ENCODE measurements around the gene VWA8.
"Not testable (repeated sequence)": the region's sequence is repeated elsewhere in the genome, so short reads cannot be mapped to it uniquely, and the experiment has no call there.

The VWA8 gene

GRCh38 chr13:41962994-41963393 is 2.1 kb upstream of the VWA8 start:
- DNase-seq, result no peak

- no peak for DNase-seq
These were observed 504 bp upstream of the VWA8 start for GRCh38 chr13:41961466-41961760.

DNA sequence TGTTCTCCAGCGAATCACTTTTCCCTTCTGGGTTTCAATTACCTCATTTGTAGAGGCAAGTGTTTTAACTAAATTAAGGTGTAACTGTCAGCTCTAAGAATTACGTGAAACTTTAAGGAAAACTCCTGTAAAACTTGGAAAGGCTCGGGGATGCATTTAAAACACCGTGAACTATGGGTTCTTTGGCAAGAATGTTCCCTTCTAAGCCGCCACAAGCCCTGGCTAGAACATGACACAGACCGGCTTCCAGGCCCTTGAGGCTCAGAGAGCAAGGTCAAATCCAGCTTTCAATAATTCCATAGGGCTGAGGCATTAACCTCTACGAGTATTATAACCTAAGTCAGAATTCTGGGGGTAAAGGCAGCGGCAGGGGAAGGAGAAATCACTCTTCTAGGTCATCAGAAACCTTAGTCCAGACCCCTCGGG is 685 bp downstream of the VWA8 start:
- no peak for DNase-seq

DNA sequence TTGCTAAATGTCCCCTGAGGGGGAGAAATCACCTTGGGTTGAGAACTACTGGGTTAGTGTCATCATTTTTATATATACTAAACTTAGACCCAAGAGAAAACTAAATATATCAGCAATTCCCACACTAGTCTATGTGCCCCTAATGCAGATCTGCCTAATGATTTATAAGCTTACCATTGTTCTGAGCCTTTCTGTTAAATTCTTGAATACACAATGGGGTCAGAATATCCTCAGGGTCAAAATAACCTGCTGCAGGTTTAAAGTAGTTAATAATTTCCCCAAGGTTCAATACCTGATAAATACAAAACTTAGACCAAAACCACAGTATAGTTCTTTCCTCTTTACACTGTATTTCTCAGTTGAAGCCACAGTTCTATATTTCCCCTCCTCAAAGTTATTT is 4.6 kb downstream of the VWA8 start:
- no peak for DNase-seq

DNA sequence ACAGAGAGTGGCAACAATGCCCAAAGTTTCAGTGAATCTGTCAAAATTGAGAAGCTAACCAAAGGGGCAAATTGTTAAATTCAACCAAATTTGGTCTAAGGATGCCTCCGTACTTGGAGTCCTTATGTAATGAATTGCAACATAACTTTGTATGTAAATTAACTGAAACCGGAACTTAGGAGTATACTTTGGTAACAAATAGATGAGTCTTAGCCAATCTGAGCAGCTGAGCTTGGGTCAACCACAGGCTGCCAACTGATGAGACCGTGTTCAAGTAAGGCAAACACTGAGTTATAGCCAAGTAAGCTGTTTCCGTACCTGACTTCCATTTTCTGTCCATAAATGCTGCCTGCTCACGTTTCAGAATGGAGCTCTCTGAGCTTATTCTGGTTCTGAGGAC is 5.3 kb downstream of the VWA8 start:
- no peak for DNase-seq

- DNase-seq, result no peak
These were observed 6.7 kb downstream of the VWA8 start for GRCh38 chr13:41954226-41954625.

GRCh38 chr13:41952749-41953148 is 8.2 kb downstream of the VWA8 start:
- DNase-seq, result no peak

DNA sequence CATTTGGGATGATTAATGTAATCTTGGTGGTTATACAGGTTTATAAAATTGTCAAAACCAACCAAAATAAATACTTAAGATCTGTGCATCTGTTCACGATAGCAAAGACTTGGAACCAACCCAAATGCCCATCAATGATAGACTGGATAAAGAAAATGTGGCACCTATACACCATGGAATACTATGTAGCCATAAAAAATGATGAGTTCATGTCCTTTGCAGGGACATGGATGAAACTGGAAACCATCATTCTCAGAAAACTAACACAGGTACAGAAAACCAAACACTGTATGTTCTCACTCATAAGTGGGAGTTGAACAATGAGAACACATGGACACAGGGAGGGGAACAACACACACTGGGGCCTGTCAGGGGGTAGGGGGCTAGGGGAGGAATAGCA is 11.8 kb downstream of the VWA8 start:
- not testable (repeated sequence) for DNase-seq

DNA sequence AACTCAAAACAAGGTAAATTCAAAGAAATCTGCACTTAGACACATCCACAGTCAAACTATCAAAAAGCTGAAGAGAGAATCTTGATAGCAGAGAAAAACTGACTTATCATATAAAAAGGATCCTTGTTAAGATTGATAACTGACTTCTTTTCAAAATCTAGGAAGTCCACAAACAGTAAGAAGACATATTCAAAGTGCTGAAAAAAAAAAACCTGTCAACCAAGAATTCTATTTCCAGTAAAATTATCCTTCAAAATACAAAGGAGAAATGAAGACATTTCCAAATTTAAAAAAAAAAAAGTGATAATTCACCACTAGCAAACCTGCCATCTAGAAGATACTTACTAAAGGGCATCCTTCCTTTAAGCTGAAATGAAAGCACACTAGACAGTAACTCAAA is 15.0 kb downstream of the VWA8 start:
- no peak for DNase-seq

DNA sequence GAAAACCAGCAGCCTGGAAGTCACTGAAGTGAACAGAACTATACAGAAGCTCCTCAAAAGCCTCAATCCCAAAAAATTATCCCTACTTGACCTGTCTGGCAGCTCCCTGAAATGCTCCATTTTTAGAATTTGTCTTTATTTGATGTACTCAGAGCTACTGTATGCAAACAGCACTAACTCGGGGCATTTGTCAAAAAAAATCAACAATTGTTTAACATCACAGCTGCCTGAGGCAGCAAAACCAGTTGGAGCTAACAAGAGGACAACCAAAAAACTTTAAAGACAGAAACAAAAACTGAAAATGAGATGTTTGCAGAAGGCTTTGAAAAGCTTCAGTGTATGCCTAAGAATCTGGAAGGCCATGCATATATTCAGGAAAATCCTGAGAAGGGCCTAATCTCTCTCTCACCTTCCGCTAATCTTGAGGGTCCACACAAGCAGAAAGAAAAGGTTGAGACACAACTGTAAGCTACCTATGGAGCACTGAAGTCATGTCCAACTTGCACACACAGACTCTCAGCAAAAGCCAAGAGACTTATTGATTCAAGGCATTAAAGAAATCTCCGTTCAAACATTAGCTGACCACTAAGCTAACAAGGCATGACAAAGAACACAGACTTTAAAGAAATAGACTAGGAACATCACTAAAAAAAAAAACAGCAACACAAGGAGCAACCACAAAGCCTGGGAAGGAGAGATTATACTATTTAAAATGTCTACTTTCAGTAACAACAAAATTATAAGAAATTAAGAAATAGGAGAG is 16.1 kb downstream of the VWA8 start:
- DNase-seq, result no peak

DNA sequence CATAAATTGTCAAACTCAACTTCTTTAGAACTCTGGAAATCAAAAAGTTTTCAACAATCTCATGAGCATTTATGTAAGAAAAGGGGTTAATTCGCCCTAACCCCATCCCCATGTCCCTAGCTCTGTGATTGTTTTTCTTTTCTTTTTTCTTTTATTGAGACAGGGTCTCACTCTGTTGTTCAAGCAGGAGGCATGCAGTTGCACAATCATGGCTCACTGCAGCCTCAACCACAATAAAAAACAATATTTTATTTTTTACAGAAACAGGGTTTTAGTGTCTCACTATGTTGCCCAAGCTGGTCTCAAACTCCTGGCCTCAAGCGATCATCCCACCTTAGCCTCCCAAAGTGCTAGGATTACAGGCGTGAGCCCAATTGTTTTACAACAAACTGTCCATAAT is 16.7 kb downstream of the VWA8 start:
- no peak for DNase-seq

GRCh38 chr13:41942462-41943094 is 18.3 kb downstream of the VWA8 start:
- no peak for DNase-seq

GRCh38 chr13:41941174-41941573 is 19.7 kb downstream of the VWA8 start:
- DNase-seq, result no peak

DNA sequence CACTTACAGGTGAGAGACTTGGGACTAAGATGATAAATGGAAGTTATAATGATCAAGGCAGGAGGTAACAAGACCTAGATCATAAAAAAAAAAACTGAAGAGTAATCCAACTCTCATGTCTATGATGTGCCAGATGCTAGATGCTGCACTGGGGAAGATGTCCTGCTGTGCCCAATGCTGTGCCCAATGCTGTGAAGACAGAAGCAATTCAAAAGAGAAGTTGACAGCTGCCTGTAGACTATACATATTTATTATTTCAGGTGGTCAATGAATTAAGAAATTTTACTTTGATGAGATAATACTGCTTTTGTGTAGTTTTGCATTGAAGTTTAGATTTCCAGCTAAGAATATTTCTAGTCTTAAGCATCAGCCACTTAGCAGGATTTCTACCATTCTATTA is 21.5 kb downstream of the VWA8 start:
- no peak for DNase-seq

- no peak for DNase-seq
These were observed 22.0 kb downstream of the VWA8 start for GRCh38 chr13:41938918-41939317.

DNA sequence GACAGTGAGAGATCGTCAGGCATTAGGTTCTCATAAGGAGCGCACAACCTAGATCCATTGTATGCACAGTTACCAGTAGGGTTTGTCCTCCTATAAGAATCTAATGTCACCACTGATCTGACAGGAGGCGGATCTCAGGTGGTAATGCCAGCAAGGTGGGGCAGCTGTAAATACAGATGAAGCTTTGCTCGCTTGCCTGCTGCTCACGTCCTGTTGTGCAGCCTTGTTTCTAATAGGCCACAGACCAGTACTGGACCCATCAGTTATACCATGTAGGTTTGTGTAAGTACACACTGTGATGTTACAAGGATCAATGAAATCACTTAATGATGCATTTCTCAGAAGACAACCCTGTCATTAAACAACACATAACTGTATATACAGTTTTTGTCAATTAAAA is 23.5 kb downstream of the VWA8 start:
- no peak for DNase-seq

DNA sequence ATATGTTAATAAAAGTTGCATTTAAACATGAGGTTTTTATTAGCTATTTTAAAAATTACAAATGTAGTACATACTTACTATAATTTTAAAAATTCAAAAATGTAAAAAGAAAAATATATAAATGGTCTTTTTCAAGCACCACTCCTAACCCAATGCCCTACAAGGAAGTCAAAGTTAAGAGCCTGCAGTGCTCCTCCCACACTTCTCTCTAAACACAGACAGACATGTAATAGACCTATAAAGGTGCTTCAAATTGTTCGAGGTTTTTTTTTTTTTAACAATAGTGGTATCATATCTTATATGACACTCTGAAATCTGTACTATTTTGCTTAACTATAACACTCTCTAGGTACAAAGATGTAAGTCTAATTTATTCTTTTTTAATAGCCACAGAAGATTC is 25.4 kb downstream of the VWA8 start:
- no peak for DNase-seq

- no peak for DNase-seq
These were observed 25.9 kb downstream of the VWA8 start for GRCh38 chr13:41934994-41935393.

DNA sequence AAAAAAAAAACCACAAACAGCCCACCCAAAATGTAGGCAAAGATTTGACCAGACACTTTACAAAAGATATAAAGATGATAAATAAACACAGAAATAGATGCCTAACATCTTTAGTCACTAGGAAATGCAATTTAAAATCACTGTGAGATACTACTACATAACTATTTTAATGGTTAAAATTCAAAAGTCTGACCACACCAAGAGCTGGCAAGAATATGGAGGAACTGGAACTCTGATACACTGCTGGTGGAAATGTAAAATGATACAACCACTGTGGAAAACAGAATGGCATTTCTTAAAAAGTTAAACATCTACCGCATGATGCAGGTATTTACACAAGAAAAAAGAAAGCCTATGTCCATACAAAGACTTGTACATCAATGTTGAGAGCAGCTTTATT is 26.8 kb downstream of the VWA8 start:
- no peak for DNase-seq

DNA sequence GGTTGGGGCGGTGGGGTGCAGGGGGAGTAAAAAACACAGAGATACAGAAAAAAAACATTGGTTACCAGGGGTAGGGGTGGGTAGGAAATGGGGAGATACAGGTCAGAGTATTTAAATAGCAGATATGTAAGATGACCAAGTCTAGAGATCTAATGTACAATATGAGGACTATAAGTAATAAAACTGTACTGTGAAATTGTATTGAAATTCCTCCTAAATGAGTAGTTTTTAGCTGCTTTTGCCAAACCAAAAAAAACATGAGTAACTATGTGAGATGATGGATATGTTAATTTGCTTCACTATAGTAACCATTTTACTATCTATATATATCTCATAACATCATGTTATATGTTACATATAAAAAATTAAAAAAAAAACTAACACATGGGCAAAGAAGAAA is 29.6 kb downstream of the VWA8 start:
- DNase-seq, result no peak

DNA sequence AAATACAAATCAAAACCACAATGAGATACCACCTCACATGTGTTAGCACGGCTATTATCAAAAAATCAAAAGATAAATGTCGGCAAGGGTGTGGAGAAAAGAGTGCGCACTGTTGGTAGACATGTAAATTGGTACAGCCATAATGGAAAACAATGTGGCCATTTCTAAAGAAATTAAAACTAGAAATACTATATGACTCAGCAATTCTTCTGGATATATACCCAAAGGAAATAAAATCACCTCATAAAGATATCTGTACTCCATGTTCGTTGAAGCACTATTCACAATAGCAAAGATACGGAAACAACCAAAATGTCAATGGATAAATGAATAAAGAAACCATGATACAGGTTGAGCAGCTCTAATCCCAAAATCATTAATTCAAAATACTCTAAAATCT is 30.8 kb downstream of the VWA8 start:
- DNase-seq, result no peak

GRCh38 chr13:41928323-41928722 is 32.6 kb downstream of the VWA8 start:
- no peak for DNase-seq

- no peak for DNase-seq
These were observed 35.9 kb downstream of the VWA8 start for GRCh38 chr13:41925014-41925413.

DNA sequence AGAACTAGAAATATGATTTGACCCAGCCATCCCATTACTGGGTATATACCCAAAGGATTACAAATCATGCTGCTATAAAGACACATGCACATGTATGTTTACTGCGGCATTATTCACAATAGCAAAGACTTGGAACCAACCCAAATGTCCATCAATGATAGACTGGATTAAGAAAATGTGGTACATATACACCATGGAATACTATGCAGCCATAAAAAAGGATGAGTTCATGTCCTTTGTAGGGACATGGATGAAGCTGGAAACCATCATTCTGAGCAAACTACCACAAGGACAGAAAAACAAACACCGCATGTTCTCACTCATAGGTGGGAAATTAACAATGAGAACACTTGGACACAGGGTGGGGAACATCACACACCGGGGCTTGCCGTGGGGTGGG is 38.0 kb downstream of the VWA8 start:
- DNase-seq, result not testable (repeated sequence)
